Epidermal melanocyte (primary cell): ENCODE measurements around the gene ATP10A.
"Not testable (repeated sequence)": the region's sequence is repeated elsewhere in the genome, so short reads cannot be mapped to it uniquely, and the experiment has no call there.

Experiments used
- DNase-seq: peaks from one replicate; pipeline ENCODE4 v3.0.0; 2011; ENCODE audit warnings: low spot score; ENCODE audit not compliant: insufficient read length

Gene ATP10A

GRCh38 chr15:25658560-25658959, 204.6 kb downstream of the ATP10A start:
- DNase-seq: no peak

DNA sequence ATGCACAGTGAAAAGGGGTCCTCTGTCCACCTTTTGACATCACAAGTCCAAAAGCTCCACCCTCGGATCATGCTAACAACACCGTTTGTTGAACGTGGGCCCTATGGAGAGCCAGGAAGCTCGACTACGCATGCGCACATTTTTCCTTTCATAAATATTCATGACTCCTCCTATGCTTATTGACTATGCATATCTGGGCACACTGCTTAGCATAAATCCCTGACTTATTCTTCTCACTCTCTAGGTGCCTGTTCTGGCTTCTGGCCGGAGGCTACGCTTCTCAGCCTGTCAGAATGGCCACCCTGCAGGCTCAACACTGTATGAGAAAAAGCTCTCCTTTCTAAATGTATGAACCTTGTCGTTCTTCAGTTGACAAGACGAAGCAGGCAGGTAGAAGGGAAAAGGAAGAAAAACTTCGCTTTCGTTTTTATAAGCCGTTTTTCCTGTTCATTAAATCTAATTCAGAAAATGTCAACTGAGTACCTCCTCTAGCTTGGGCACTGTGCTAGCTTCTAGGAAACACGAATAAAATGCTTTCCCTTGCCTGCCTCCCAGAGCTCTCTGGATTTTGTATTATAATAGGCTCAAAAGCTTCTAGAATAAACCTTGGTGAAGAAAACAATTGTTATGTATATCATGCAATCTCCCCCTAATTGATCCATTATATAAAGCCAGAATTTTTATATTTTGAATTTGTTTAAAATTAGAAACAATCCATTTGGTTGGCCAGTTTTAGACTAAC, 207.7 kb downstream of the ATP10A start:
- no peak for DNase-seq

GRCh38 chr15:25653371-25653770, 209.8 kb downstream of the ATP10A start:
- no peak for DNase-seq

GRCh38 chr15:25652704-25653103, 210.4 kb downstream of the ATP10A start:
- no peak for DNase-seq

DNA sequence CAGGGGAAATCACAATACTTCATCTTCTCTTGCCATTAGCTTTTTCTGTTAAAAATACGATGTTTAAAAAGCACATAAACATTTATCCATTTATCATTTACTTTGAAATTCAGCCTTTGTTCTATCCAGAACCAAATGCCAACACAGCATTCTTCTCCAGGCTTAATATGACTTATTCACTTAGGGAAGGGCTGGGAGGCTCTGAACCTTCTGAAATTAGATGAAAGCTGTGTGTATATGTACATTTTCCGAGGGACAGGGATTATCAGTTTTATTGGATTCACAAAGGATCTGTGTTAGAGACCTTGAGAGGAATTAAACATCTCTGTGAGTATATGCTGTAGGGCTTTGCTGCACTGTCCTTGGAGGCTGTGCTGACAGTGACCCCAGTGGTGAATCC, 213.7 kb downstream of the ATP10A start:
- no peak for DNase-seq

DNA sequence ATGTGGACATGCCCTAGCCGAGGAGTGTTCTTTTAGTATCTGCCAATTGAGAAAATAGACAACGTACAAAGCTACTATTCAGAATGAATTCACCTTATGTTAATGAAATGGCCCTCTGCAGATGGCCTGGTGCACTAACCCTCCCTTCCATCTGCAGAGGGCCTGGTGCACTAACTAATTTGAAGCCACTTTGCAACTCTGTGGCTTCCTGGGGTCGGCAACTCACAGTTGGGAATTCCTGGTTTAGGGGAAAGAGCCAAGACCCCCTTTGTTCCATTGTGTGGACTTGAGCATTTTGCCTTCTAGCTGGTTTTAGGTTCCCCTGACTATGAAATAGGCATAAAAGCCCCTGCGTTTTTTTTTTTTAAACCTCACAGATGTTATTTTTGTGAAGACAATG, 220.0 kb downstream of the ATP10A start:
- DNase-seq: no peak

DNA sequence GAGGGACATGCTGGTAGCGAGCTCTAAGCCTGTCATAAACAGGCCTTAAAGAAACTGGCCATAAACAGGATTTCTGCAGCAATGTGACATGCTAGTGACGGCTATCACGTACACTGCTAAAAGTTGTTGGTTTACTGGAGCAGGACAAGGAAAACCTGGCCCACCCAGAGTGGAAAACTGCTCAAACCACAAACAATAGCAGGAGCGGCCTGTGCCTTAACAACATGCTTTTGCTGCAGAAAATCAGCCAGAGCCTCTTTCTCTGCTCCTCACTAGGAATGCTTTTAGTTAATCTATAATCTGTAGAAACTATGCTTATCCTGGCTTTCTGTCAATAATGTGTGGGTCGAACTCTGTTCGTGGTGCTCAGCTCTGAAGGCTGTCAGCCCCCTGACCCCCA, 221.4 kb downstream of the ATP10A start:
- DNase-seq: no peak

GRCh38 chr15:25641361-25641760, 221.8 kb downstream of the ATP10A start:
- no peak for DNase-seq

- DNase-seq: not testable (repeated sequence)
Observed at GRCh38 chr15:25640959-25641358, 222.2 kb downstream of the ATP10A start.

- no peak for DNase-seq
Observed at GRCh38 chr15:25640381-25640780, 222.7 kb downstream of the ATP10A start.

DNA sequence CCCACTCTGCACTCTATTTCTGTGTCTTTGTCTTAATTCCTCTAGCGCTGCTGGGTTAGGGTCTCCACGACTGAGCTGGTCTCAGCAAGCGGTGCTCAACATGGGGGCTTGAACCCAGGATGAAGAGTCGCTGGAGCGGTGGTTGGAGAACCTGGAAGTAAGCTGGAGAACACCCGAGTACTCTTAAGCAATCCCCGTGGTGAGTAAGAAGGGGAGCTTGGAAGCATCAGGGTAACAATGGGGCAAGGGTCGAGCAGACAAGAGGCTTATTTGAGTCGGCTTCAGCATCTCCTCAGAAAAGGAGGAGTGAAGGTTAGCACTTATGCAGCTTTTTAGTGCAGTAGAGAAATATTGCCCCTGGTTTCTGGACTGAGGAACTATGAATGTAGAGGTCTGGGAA, 226.6 kb downstream of the ATP10A start:
- DNase-seq: not testable (repeated sequence)

GRCh38 chr15:25635191-25635590, 227.9 kb downstream of the ATP10A start:
- DNase-seq: no peak

DNA sequence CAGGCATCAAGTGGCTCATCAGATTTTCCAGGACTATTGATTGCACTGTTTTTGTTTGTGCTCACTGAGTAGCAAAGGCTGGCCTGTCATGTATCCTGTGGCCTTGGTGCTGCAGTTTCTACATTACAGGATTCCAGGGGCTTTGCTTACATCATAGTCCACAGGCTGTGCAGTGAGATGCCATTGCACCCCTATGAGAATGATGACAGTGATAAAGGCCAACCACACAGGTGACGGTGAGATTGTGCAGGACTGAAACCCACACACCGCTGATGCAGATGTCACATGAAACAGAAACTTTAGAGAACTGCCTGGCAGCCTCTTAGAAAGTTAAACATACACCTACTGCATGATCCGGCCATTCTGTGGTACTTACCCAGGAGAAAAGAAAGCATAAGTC, 229.3 kb downstream of the ATP10A start:
- DNase-seq: no peak

- no peak for DNase-seq
Observed at GRCh38 chr15:25631971-25632370, 231.2 kb downstream of the ATP10A start.
